Muscle layer of duodenum (tissue), 2 donors: ENCODE measurements around the gene IMPDH1.

Experiments
- H3K27ac ChIP-seq: one replicate; pipeline ENCODE4 v1.7.0; 2013; ENCODE audit warnings: mild to moderate bottlenecking, low read length
- H3K27me3 ChIP-seq: one replicate; pipeline ENCODE4 v1.7.0; 2013; ENCODE audit warnings: low read depth, mild to moderate bottlenecking, control low read depth, low read length
- H3K36me3 ChIP-seq, 2 donors: one replicate each; pipeline ENCODE4 v1.7.0; 2013; ENCODE audit warnings: low read length in 2 of 2, control low read depth in 1 of 2, mild to moderate bottlenecking in 1 of 2; ENCODE audit not compliant: insufficient read depth in 2 of 2, control insufficient read depth in 1 of 2
- H3K4me1 ChIP-seq, 2 donors: one replicate each; pipeline ENCODE4 v1.7.0; 2013; ENCODE audit warnings: low read length in 2 of 2, mild to moderate bottlenecking in 2 of 2, control low read depth in 1 of 2, moderate library complexity in 1 of 2; ENCODE audit not compliant: insufficient read depth in 2 of 2, control insufficient read depth in 1 of 2
- H3K4me3 ChIP-seq, 2 donors: one replicate each; pipeline ENCODE4 v1.7.0; 2013; ENCODE audit warnings: low read length in 2 of 2, low read depth in 1 of 2, mild to moderate bottlenecking in 1 of 2
- H3K9me3 ChIP-seq, 2 donors: one replicate each; pipeline ENCODE4 v1.7.0; 2013; ENCODE audit warnings: low read length in 2 of 2, control low read depth in 1 of 2, mild to moderate bottlenecking in 1 of 2; ENCODE audit not compliant: control insufficient read depth in 1 of 2
- donor health status: healthy.

Gene IMPDH1

GRCh38 chr7:128431221-128431620 lies 21.4 kb upstream of the IMPDH1 start:
- no peaks in the 10 kb centered on the region for H3K27me3 ChIP-seq

GRCh38 chr7:128430207-128430606 lies 20.4 kb upstream of the IMPDH1 start:
- peaks cover 0 to 3% of the 10 kb centered on the region in 2 donors for H3K4me1 ChIP-seq
- no peaks in the 10 kb centered on the region for H3K27me3 ChIP-seq
- no peak overlapping the region for H3K27ac ChIP-seq
- H3K36me3 ChIP-seq: no peaks in the 10 kb centered on the region
- no peaks in the 10 kb centered on the region for H3K9me3 ChIP-seq
- H3K4me3 ChIP-seq: no peak overlapping the region

More at GRCh38 chr7:128431221-128431620, 21.4 kb upstream of the IMPDH1 start:
- no peak overlapping the region for H3K27ac ChIP-seq
- no peak overlapping the region for H3K4me3 ChIP-seq
- peaks cover 0 to 3% of the 10 kb centered on the region in 2 donors for H3K4me1 ChIP-seq
- no peaks in the 10 kb centered on the region for H3K9me3 ChIP-seq
- H3K36me3 ChIP-seq: no peaks in the 10 kb centered on the region

GRCh38 chr7:128427289-128427891 lies 17.6 kb upstream of the IMPDH1 start:
- Histone ChIP-seq H3K9me3 (no peaks in the 10 kb centered on the region), H3K4me1 (peaks cover 0 to 3% of the 10 kb centered on the region in 2 donors), H3K27ac (no peak overlapping the region), H3K4me3 (no peak overlapping the region), H3K27me3 (no peaks in the 10 kb centered on the region), H3K36me3 (no peaks in the 10 kb centered on the region)

GRCh38 chr7:128425850-128426249 lies 16.1 kb upstream of the IMPDH1 start:
- Histone ChIP-seq H3K27ac (no peak overlapping the region), H3K27me3 (no peaks in the 10 kb centered on the region), H3K4me3 (no peak overlapping the region), H3K36me3 (no peaks in the 10 kb centered on the region), H3K4me1 (peaks cover 0 to 3% of the 10 kb centered on the region in 2 donors), H3K9me3 (no peaks in the 10 kb centered on the region)

- no peaks in the 10 kb centered on the region for H3K36me3 ChIP-seq
- no peaks in the 10 kb centered on the region for H3K9me3 ChIP-seq
- H3K27ac ChIP-seq: no peak overlapping the region
- H3K4me3 ChIP-seq: no peak overlapping the region
- peaks cover 0 to 3% of the 10 kb centered on the region in 2 donors for H3K4me1 ChIP-seq
- H3K27me3 ChIP-seq: no peaks in the 10 kb centered on the region
These were observed 15.0 kb upstream of the IMPDH1 start for GRCh38 chr7:128424686-128425275.

GRCh38 chr7:128422842-128423241 lies 13.1 kb upstream of the IMPDH1 start:
- H3K27me3 ChIP-seq: no peaks in the 10 kb centered on the region
- H3K27ac ChIP-seq: no peak overlapping the region
- H3K36me3 ChIP-seq: no peaks in the 10 kb centered on the region
- peaks cover 0 to 3% of the 10 kb centered on the region in 2 donors for H3K4me1 ChIP-seq
- no peaks in the 10 kb centered on the region for H3K9me3 ChIP-seq
- no peak overlapping the region for H3K4me3 ChIP-seq

GRCh38 chr7:128422037-128422436 lies 12.3 kb upstream of the IMPDH1 start:
- Histone ChIP-seq H3K4me3 (no peak overlapping the region), H3K36me3 (no peaks in the 10 kb centered on the region), H3K4me1 (no peaks in the 10 kb centered on the region), H3K27ac (no peak overlapping the region), H3K27me3 (no peaks in the 10 kb centered on the region), H3K9me3 (no peaks in the 10 kb centered on the region)

- Histone ChIP-seq H3K36me3 (no peaks in the 10 kb centered on the region), H3K4me1 (no peaks in the 10 kb centered on the region), H3K27me3 (no peaks in the 10 kb centered on the region), H3K4me3 (no peak overlapping the region), H3K9me3 (no peaks in the 10 kb centered on the region), H3K27ac (no peak overlapping the region)
These were observed 11.6 kb upstream of the IMPDH1 start for GRCh38 chr7:128421384-128421783.

GRCh38 chr7:128420773-128421172 lies 11.0 kb upstream of the IMPDH1 start:
- no peaks in the 10 kb centered on the region for H3K27me3 ChIP-seq
- no peaks in the 10 kb centered on the region for H3K36me3 ChIP-seq
- no peaks in the 10 kb centered on the region for H3K9me3 ChIP-seq
- H3K4me3 ChIP-seq: no peak overlapping the region
- H3K27ac ChIP-seq: no peak overlapping the region
- no peaks in the 10 kb centered on the region for H3K4me1 ChIP-seq

- Histone ChIP-seq H3K27me3 (no peaks in the 10 kb centered on the region), H3K27ac (no peak overlapping the region), H3K4me1 (no peaks in the 10 kb centered on the region), H3K9me3 (no peaks in the 10 kb centered on the region), H3K36me3 (no peaks in the 10 kb centered on the region), H3K4me3 (no peak overlapping the region)
These were observed 9.5 kb upstream of the IMPDH1 start for GRCh38 chr7:128419257-128419656.

GRCh38 chr7:128417071-128417470 lies 7.3 kb upstream of the IMPDH1 start:
- Histone ChIP-seq H3K4me3 (no peak overlapping the region), H3K27ac (no peak overlapping the region), H3K4me1 (no peaks in the 10 kb centered on the region), H3K9me3 (no peaks in the 10 kb centered on the region), H3K27me3 (no peaks in the 10 kb centered on the region), H3K36me3 (no peaks in the 10 kb centered on the region)
